ENCODE measurements around the gene NUP54.

Gene NUP54

DNA sequence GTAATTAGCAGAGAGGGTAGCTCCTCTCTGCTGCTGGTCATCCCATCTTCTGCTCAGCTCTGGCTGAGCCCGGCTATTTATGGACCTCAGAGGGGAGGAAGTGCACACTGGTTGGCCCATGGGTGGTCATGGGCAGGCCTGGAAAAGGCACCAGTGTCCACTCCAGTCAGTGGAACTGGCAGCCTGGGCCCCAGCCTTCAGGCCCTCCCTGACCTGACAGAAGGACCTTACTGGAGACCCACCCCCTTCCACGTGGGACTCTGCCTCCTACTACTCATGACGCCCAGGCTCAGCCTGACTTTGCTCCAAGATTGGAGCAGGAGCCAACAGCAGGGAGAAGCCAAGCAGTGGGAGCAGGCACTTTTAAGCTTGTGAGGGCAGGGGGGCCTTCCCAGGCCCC, 81.7 kb downstream of the NUP54 start:
- no peaks in the 10 kb centered on the region for H3K4me1 Mint-ChIP-seq
- TF ChIP-seq, protein P1, sequence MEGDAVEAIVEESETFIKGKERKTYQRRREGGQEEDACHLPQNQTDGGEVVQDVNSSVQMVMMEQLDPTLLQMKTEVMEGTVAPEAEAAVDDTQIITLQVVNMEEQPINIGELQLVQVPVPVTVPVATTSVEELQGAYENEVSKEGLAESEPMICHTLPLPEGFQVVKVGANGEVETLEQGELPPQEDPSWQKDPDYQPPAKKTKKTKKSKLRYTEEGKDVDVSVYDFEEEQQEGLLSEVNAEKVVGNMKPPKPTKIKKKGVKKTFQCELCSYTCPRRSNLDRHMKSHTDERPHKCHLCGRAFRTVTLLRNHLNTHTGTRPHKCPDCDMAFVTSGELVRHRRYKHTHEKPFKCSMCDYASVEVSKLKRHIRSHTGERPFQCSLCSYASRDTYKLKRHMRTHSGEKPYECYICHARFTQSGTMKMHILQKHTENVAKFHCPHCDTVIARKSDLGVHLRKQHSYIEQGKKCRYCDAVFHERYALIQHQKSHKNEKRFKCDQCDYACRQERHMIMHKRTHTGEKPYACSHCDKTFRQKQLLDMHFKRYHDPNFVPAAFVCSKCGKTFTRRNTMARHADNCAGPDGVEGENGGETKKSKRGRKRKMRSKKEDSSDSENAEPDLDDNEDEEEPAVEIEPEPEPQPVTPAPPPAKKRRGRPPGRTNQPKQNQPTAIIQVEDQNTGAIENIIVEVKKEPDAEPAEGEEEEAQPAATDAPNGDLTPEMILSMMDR (IDR thresholded peaks at IDR 0.05; ENCODE audit: unreplicated experiment in 3 of 3): no peak
- no peak overlapping the region for H3K4me3 Mint-ChIP-seq
- H3K36me3 Mint-ChIP-seq (ENCODE audit: low read depth): no peaks in the 10 kb centered on the region
- H3K27me3 Mint-ChIP-seq (ENCODE audit: low read depth): no peaks in the 10 kb centered on the region
- no peak overlapping the region for H3K27ac Mint-ChIP-seq
- H3K9me3 Mint-ChIP-seq: no peaks in the 10 kb centered on the region
